Neural cell (in vitro differentiated cells): ENCODE data around the gene SMC2.

Source experiments
- CTCF ChIP-seq: fragments of 450-650 bp; IDR thresholded peaks from 2 replicates; pipeline ENCODE4 v1.5.1; 2014; ENCODE audit warnings: antibody characterized with exemption, mild to moderate bottlenecking, moderate library complexity; ENCODE audit not compliant: poor library complexity, severe bottlenecking
- EZH2 ChIP-seq: fragments of 200-600, 300-800 bp; shearing (Covaris generic), sonication (generic); IDR thresholded peaks from 2 replicates; pipeline ENCODE4 v1.6.1; 2014; ENCODE audit warnings: antibody characterized with exemption, low read length, borderline replicate concordance, mild to moderate bottlenecking; ENCODE audit not compliant: insufficient read depth, poor library complexity, severe bottlenecking
- RAD21 ChIP-seq: fragments of 450-650 bp; conservative IDR thresholded peaks from 2 replicates; pipeline ENCODE4 v1.6.1; 2014; ENCODE audit warnings: antibody characterized with exemption, mild to moderate bottlenecking, moderate library complexity
- SMC3 ChIP-seq: fragments of 450-650 bp; conservative IDR thresholded peaks from 2 replicates; pipeline ENCODE4 v1.6.1; 2014; ENCODE audit warnings: antibody characterized with exemption, mild to moderate bottlenecking, moderate library complexity; ENCODE audit not compliant: poor library complexity
- TAF1 ChIP-seq: IDR thresholded peaks from 2 replicates; pipeline ENCODE4 v1.6.1; 2012; ENCODE audit warnings: low read depth

DNA sequence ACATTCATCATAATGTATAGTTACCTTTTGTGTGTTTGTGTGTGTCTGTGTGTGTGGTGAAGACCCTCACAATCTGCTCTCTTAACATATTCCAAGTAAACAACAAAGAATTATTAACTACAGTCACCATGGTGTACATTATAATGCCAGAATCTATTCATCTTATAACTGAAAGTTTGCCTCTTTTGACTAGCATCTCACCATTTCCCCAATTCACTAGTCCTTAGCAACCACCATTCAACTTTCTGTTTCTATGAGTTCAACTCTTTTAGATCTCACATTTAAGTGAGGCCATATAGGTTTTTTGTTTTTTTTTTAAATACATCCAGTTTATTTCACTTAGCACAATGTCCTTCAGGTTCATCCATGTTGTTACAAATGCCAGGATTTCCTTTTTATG, 83.6 kb downstream of the SMC2 start:
- TF ChIP-seq CTCF (no peak), SMC3 (no peak), TAF1 (no peak), RAD21 (no peak), EZH2 (no peak)
